D721Med (cell line): ENCODE results near the gene EME1.

Experiments
- DNase-seq: peaks from one replicate; pipeline ENCODE4 v3.0.0; 2011; ENCODE audit warnings: low spot score; ENCODE audit not compliant: insufficient read length
- FAIRE-seq: peaks from 2 replicates; lab custom pipeline; 2011; peaks lifted over from hg19 to GRCh38; lab: Jason Lieb, UNC
- CTCF ChIP-seq: IDR thresholded peaks from 2 replicates; pipeline ENCODE4 v1.5.1; 2012; ENCODE audit warnings: mild to moderate bottlenecking, control low read depth; ENCODE audit not compliant: insufficient read depth; ENCODE audit errors: missing control alignments

EME1 gene

DNA sequence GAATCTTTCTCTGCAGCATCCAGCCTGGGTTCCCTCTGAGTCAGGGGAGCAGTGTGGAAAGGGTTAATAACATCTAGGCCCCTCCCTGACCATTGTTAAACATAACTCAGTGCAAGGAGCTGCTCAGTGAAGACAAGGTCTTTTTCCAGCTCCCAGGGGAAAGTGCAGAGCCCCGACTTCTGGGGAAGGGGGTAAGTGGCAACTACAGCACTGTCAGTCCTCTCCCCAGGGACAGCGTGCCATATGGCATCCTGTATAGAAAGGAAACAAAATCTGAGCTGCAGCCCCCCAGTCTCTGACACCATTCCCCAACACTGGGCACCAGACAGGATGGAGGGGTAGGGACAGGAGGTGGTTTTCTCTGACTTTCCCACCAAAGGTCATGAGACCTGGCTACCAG is 7.9 kb upstream of the EME1 start:
- FAIRE-seq (no peak), DNase-seq (no peak)
- TF ChIP-seq CTCF: no peak

DNA sequence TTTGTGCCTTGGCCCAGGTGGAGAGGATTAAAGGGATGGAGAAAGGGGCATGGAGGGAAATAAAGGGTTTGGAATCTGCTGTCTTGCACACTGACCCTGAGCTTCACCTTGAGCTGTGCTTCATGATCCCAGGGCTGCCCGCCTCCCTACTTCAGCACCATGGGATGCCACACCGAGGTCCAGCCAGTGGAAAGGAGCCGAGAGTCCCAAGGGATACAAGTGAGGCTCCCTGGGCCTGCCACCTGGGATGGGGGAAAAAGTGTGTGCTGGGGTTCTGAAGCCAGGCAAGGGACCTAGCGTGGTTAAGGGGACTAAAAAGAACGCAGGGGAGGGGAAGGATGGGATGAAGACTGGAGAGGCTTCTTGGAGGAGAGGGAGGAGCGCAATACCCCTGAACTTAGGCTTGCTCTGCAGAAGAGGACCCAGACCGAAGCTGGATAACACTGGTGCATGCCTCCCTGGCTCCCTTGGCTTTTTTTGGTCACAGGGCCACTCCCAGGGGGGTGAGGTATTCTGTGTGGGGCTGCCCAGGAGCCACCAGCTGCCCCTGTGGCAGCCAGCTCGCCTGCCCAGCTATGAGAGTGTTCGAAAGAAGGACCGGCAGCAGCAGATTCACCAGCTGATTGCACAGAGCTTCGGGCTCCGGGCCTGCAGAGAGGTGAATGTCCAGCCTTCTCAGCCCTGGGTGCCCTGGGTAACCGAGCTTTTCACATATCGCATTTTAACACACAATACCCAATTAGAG is 7.2 kb upstream of the EME1 start:
- no peak for TF ChIP-seq CTCF
- DNase-seq: no peak
- FAIRE-seq: no peak

- no peak for DNase-seq
- no peak for TF ChIP-seq CTCF
- FAIRE-seq: no peak
These were observed 5.6 kb upstream of the EME1 start for GRCh38 chr17:50367401-50367800.

DNA sequence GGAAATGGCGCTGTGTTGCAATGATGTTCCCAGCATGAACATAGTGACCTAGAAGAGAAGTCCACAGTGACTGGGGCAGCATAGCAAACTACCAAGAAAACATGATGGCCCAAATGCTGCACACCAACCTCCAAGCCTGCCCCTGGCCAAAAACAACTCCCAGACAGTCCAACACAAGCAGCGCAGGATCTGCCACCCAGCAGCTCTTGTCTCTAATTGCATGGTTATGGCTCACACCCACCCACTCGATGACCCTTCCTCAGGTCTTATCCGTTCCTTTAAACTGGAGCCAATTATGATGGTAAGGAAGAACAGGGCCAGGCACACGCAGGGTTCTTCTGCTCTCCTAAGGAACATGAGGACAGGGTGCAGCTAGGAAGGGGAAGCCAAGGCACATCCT is 3.0 kb upstream of the EME1 start:
- TF ChIP-seq CTCF: no peak
- no peak for DNase-seq
- no peak for FAIRE-seq

- FAIRE-seq (no peak), DNase-seq (no peak)
- TF ChIP-seq CTCF: no peak
These were observed 1.5 kb upstream of the EME1 start for GRCh38 chr17:50371526-50371925.

DNA sequence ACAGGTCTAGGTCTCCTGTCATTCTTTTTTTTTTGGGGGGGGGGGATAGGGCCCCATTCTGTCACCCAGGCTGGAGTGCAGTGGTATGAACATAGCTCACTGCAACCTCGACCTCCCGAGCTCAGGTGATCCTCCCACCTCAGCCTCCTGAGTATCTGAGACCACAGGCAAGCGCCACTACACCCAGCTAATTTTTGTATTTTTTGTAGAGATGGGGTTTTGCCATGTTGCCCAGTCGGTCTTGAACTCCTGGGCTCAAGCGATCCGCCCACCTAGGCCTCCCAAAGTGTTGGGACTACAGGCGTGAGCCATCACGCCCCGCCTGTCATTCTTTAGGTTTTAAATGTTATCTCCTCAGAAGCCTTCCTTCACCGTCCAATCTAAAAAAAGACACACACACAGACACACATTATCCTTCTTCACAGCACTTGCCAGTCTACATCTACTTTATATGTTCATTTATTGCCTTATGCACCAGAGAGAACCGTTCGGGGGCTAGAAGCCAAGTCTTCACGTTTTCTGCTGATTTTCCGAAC is 739 bp upstream of the EME1 start:
- TF ChIP-seq CTCF: no peak
- DNase-seq (no peak), FAIRE-seq (no peak)

DNA sequence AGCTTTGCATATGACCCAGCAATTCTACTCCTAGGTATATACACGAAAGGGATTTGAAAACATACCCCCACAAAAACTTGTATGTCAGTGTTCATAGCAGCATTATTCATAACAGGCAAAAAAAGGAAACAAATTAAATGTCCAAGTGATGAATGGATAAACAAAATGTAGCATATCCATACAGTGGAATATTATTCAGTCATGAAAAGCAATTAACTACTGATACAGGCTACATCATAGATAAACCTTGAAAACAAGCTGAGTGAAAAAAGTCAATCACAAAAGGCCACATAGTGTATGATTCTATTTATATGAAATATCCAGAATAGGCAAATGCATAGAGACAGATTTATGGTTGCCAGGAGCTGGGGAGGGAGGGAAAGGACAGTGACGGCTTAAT is 676 bp downstream of the EME1 start:
- DNase-seq (no peak), FAIRE-seq (no peak)
- no peak for TF ChIP-seq CTCF
